Ovary (tissue), 3 donors: Measurements from ENCODE around the gene MAPK14.

Experiments
- CTCF ChIP-seq, 3 donors: fragments of 450-650 bp in 2 of 3; fragments of 200-600 bp in 1 of 3; IDR thresholded peaks; one replicate each; pipeline versions ENCODE4 v1.5.1 to v1.8.0; 2016 to 2022; ENCODE audit warnings: antibody characterized with exemption in 3 of 3, mild to moderate bottlenecking in 1 of 3
- EP300 ChIP-seq: sonication (generic); formaldehyde crosslinking; IDR thresholded peaks from one replicate; pipeline ENCODE4 v1.6.1; 2017; ENCODE audit warnings: antibody characterized with exemption
- POLR2A ChIP-seq: fragments of 450-650 bp; IDR thresholded peaks from one replicate; pipeline ENCODE4 v1.6.1; 2017; ENCODE audit warnings: antibody characterized with exemption, mild to moderate bottlenecking, moderate library complexity
- donor health status: DM: no; HTN: no; CAD: no.

- TF ChIP-seq POLR2A (no peak), CTCF (IDR thresholded peaks at IDR 0.05) (no peak), EP300 (no peak)
These were observed 46.0 kb downstream of the MAPK14 start for GRCh38 chr6:36073587-36073986.
